AG10803 (cell line): ENCODE data around the gene SSU72.

ENCODE experiments used
- DNase-seq: peaks from one replicate; pipeline ENCODE4 v3.0.0; 2010; ENCODE audit warnings: low read depth
- H3K4me3 ChIP-seq: 2 replicates; pipeline ENCODE4 v1.5.1; 2011; ENCODE audit warnings: mild to moderate bottlenecking, low read length, control low read depth
- CTCF ChIP-seq: conservative IDR thresholded peaks from 2 replicates; pipeline ENCODE4 v1.5.1; 2011; ENCODE audit warnings: mild to moderate bottlenecking, low read length, control low read depth, inconsistent platforms

SSU72 gene

GRCh38 chr1:1593834-1594601, 19.4 kb upstream of the SSU72 start:
- no peak for TF ChIP-seq CTCF
- DNase-seq = no peak
- H3K4me3 ChIP-seq = no peak overlapping the region

- no peak for TF ChIP-seq CTCF
- DNase-seq = no peak
- no peak overlapping the region for H3K4me3 ChIP-seq
Measured at GRCh38 chr1:1591452-1591851, 16.8 kb upstream of the SSU72 start.

GRCh38 chr1:1583347-1584010, 8.8 kb upstream of the SSU72 start:
- DNase-seq = no peak
- no peak for TF ChIP-seq CTCF
- H3K4me3 ChIP-seq = no peak overlapping the region

- H3K4me3 ChIP-seq = no peak overlapping the region
- DNase-seq = no peak
- no peak for TF ChIP-seq CTCF
Measured at GRCh38 chr1:1582585-1583346, 8.1 kb upstream of the SSU72 start.

- DNase-seq = no peak
- TF ChIP-seq CTCF = no peak
- no peak overlapping the region for H3K4me3 ChIP-seq
Measured at GRCh38 chr1:1578371-1578940, 3.8 kb upstream of the SSU72 start.

- no peak overlapping the region for H3K4me3 ChIP-seq
- no peak for TF ChIP-seq CTCF
- DNase-seq = no peak
Measured at GRCh38 chr1:1577367-1578011, 2.8 kb upstream of the SSU72 start.
